IMR-90 (cell line): Measurements from ENCODE around the gene CDC45. TPM values are rescaled to one million over a fixed set of nuclear protein-coding genes. Genes with fewer than 3 reads are reported as not detected.

Experiments
- ATAC-seq: fragments of 200-7000 bp; cut with Tn5 transposase; 2 replicates; pipeline ENCODE4 v1.9.1; 2020; ENCODE audit warnings: low read depth, mild to moderate bottlenecking, moderate library complexity
- BruUV-seq: library from RNA; stranded (reverse); fragments of 400-500 nt; replicated peaks from 2 replicates; lab custom pipeline; 2021; lab: Mats Ljungman, UMichigan
- CTCF ChIA-PET: fragments of 300-600 bp; formaldehyde crosslinking; extraction: SDS; loops from one replicate; lab custom pipeline; 2021; ENCODE audit warnings: antibody characterized with exemption; lab: Yijun Ruan, JAX
- POLR2A ChIA-PET: fragments of 300-600 bp; sonication (Branson Sonifier 250); formaldehyde crosslinking; loops from one replicate; lab custom pipeline; 2022; ENCODE audit warnings: antibody characterized with exemption; ENCODE audit not compliant: unreplicated experiment; lab: Charles Lee
- DNase-seq: peaks from one replicate; pipeline ENCODE4 v3.0.0; 2013
- H2AFZ ChIP-seq: replicated peaks from 2 replicates; pipeline ENCODE3; 2013; ENCODE audit warnings: low read length, mild to moderate bottlenecking; ENCODE audit not compliant: poor library complexity
- H2AK5ac ChIP-seq: 2 replicates; pipeline ENCODE4 v1.6.1; 2013; ENCODE audit warnings: low read depth, low read length, inconsistent platforms
- H2AK9ac ChIP-seq: replicated peaks from 2 replicates; pipeline ENCODE3; 2013; ENCODE audit warnings: mild to moderate bottlenecking, low read depth, low read length, moderate library complexity; ENCODE audit not compliant: poor library complexity
- H2BK120ac ChIP-seq: 2 replicates; pipeline ENCODE4 v1.6.1; 2013; ENCODE audit warnings: low read depth, low read length, inconsistent platforms
- H2BK15ac ChIP-seq: 3 replicates; pipeline ENCODE4 v1.6.1; 2013; ENCODE audit warnings: low read depth, low read length, inconsistent platforms
- H2BK20ac ChIP-seq: 2 replicates; pipeline ENCODE4 v1.6.1; 2013; ENCODE audit warnings: low read depth, mild to moderate bottlenecking, inconsistent platforms, low read length, moderate library complexity
- H2BK5ac ChIP-seq: 2 replicates; pipeline ENCODE4 v1.6.1; 2013; ENCODE audit warnings: mild to moderate bottlenecking, low read depth, low read length, inconsistent platforms; ENCODE audit not compliant: poor library complexity, severe bottlenecking
- H3K14ac ChIP-seq: replicated peaks from 2 replicates; pipeline ENCODE4 v1.6.1; 2013; ENCODE audit warnings: low read depth, low read length, inconsistent platforms
- H3K18ac ChIP-seq: 2 replicates; pipeline ENCODE4 v1.6.1; 2013; ENCODE audit warnings: low read depth, low read length, control low read depth
- H3K23ac ChIP-seq: 2 replicates; pipeline ENCODE4 v1.6.1; 2013; ENCODE audit warnings: low read depth, low read length, inconsistent platforms
- H3K27ac ChIP-seq: 2 replicates; pipeline ENCODE4 v1.5.1; 2013; ENCODE audit warnings: mild to moderate bottlenecking, control low read depth, low read length; ENCODE audit not compliant: insufficient read depth
- H3K27me3 ChIP-seq: 2 replicates; pipeline ENCODE4 v1.6.1; 2013; ENCODE audit warnings: low read length; ENCODE audit not compliant: control insufficient read depth, insufficient read depth
- H3K36me3 ChIP-seq: 2 replicates; pipeline ENCODE4 v1.6.1; 2013; ENCODE audit warnings: low read length, mixed read lengths; ENCODE audit not compliant: control insufficient read depth, insufficient read depth
- H3K4ac ChIP-seq: 2 replicates; pipeline ENCODE4 v1.6.1; 2013; ENCODE audit warnings: low read depth, low read length, inconsistent platforms
- H3K4me1 ChIP-seq: 2 replicates; pipeline ENCODE4 v1.6.1; 2013; ENCODE audit warnings: low read length, mixed read lengths; ENCODE audit not compliant: control insufficient read depth, insufficient read depth
- H3K4me2 ChIP-seq: 2 replicates; pipeline ENCODE4 v1.6.1; 2013; ENCODE audit warnings: low read depth, mild to moderate bottlenecking, control low read depth, low read length, moderate library complexity
- H3K4me3 ChIP-seq: 2 replicates; pipeline ENCODE4 v1.5.1; 2013; ENCODE audit warnings: low read depth, mild to moderate bottlenecking, control low read depth, low read length, moderate library complexity; ENCODE audit not compliant: insufficient read depth
- H3K56ac ChIP-seq: 2 replicates; pipeline ENCODE4 v1.6.1; 2013; ENCODE audit warnings: low read length, inconsistent platforms; ENCODE audit not compliant: insufficient read depth; ENCODE audit errors: extremely low read depth
- H3K79me1 ChIP-seq, 2 experiments: 2 replicates each; pipeline ENCODE4 v1.6.1; 2013; ENCODE audit warnings: low read length in 2 of 2, inconsistent platforms in 1 of 2, low read depth in 1 of 2
- H3K9ac ChIP-seq: 2 replicates; pipeline ENCODE4 v1.6.1; 2013; ENCODE audit warnings: low read depth, low read length, control low read depth
- H3K9me1 ChIP-seq: 2 replicates; pipeline ENCODE4 v1.6.1; 2013; ENCODE audit warnings: low read length, inconsistent platforms; ENCODE audit not compliant: insufficient read depth
- H3K9me3 ChIP-seq: 2 replicates; pipeline ENCODE4 v1.6.1; 2013; ENCODE audit warnings: low read length; ENCODE audit not compliant: control insufficient read depth, insufficient read depth
- H4K20me1 ChIP-seq: 2 replicates; pipeline ENCODE4 v1.6.1; 2013; ENCODE audit warnings: low read length, inconsistent platforms; ENCODE audit not compliant: insufficient read depth
- H4K5ac ChIP-seq: 2 replicates; pipeline ENCODE4 v1.6.1; 2013; ENCODE audit warnings: mild to moderate bottlenecking, low read depth, low read length, control low read depth
- H4K8ac ChIP-seq, 2 experiments: 2 replicates each; pipeline ENCODE4 v1.6.1; 2013; ENCODE audit warnings: low read depth in 2 of 2, low read length in 2 of 2, control low read depth in 1 of 2, inconsistent platforms in 1 of 2
- H4K91ac ChIP-seq: 2 replicates; pipeline ENCODE4 v1.6.1; 2013; ENCODE audit warnings: low read depth, low read length, inconsistent platforms; ENCODE audit not compliant: insufficient read depth
- BHLHE40 ChIP-seq: fragments of 150-350 bp; IDR thresholded peaks from 2 replicates; pipeline ENCODE4 v1.6.1; 2016; ENCODE audit warnings: mild to moderate bottlenecking, low read depth, low read length
- CEBPB ChIP-seq: IDR thresholded peaks from 2 replicates; pipeline ENCODE4 v1.6.1; 2012; ENCODE audit warnings: low read depth, low read length, improper control_type of control experiment
- CHD1 ChIP-seq: IDR thresholded peaks from 2 replicates; pipeline ENCODE4 v1.6.1; 2012; ENCODE audit warnings: low read depth, low read length, improper control_type of control experiment
- FOS ChIP-seq: fragments of 150-350 bp; IDR thresholded peaks from 2 replicates; pipeline ENCODE4 v1.6.1; 2016; ENCODE audit warnings: low read depth, low read length
- MAFK ChIP-seq: IDR thresholded peaks from 2 replicates; pipeline ENCODE4 v1.6.1; 2012; ENCODE audit warnings: low read depth, low read length, improper control_type of control experiment
- MAZ ChIP-seq: IDR thresholded peaks from 2 replicates; pipeline ENCODE4 v1.6.1; 2012; ENCODE audit warnings: low read depth, mild to moderate bottlenecking, low read length, improper control_type of control experiment, moderate library complexity, borderline replicate concordance
- MXI1 ChIP-seq: IDR thresholded peaks from 2 replicates; pipeline ENCODE4 v1.6.1; 2012; ENCODE audit warnings: low read depth, mild to moderate bottlenecking, low read length, moderate library complexity, borderline replicate concordance
- NFE2L2 ChIP-seq: fragments of 150-350 bp; IDR thresholded peaks from 2 replicates; pipeline ENCODE4 v1.6.1; 2016; ENCODE audit warnings: low read depth, mild to moderate bottlenecking, low read length
- POLR2A ChIP-seq: IDR thresholded peaks from 2 replicates; pipeline ENCODE4 v1.6.1; 2012; ENCODE audit warnings: mild to moderate bottlenecking, low read depth, low read length
- RAD21 ChIP-seq: IDR thresholded peaks from 2 replicates; pipeline ENCODE4 v1.6.1; 2012; ENCODE audit warnings: low read length, improper control_type of control experiment
- RCOR1 ChIP-seq: IDR thresholded peaks from 2 replicates; pipeline ENCODE4 v1.6.1; 2012; ENCODE audit warnings: mild to moderate bottlenecking, low read length, improper control_type of control experiment; ENCODE audit not compliant: insufficient replicate concordance
- RFX5 ChIP-seq: IDR thresholded peaks from 2 replicates; pipeline ENCODE4 v1.8.0; 2012; ENCODE audit warnings: low read depth, mild to moderate bottlenecking, low read length, moderate library complexity
- SMC3 ChIP-seq: fragments of 150-350 bp; IDR thresholded peaks from 2 replicates; pipeline ENCODE4 v1.6.1; 2016; ENCODE audit warnings: low read depth, mild to moderate bottlenecking, antibody characterized with exemption, low read length, moderate library complexity
- WGBS, 2 experiments: methylation state at CpG; one replicate each; pipeline versions ENCODE4 v1.1.5 to v1.1.7; 2013; ENCODE audit warnings: missing lambda C conversion rate in 2 of 2; ENCODE audit not compliant: insufficient read length in 1 of 2; ENCODE audit errors: extremely low coverage in 2 of 2; 5-methylcytosine and 5-hydroxymethylcytosine counted together
- dilution Hi-C: fragments of 300-500 bp; cut with HindIII; formaldehyde crosslinking; loops from one replicate; pipeline ENCODE4 v1.14.3; 2018; ENCODE audit warnings: low sequenced_read_pairs; ENCODE audit not compliant: unreplicated experiment
- in situ Hi-C: fragments of 300-500 bp; cut with MboI; formaldehyde crosslinking; loops from 3 replicates; pipeline ENCODE4 v1.14.3; 2019; ENCODE audit warnings: low sequenced_read_pairs, inconsistent platforms, mixed read lengths
- intact Hi-C: fragments of 100-400 bp; cut with micrococcal nuclease; formaldehyde crosslinking; loops from 2 replicates; pipeline ENCODE4 v1.10.0; 2022
- polyA plus RNA-seq, 3 experiments: library from polyadenylated mRNA; depleted of rRNA; stranded (reverse); fragments of >200 nt; gene quantifications; 2 replicates each; pipeline ENCODE4 v1.2.3, GENCODE V29; 2012; ENCODE audit warnings: low replicate concordance in 1 of 3
- total RNA-seq: library from RNA; depleted of rRNA; stranded (reverse); fragments of >200 nt; gene quantifications from 2 replicates; pipeline ENCODE4 v1.2.3, GENCODE V29; 2012
- TF ChIP-seq, protein P1 (sequence below): fragments of 150-350 bp; IDR thresholded peaks from 2 replicates; pipeline ENCODE4 v1.6.1; 2017; ENCODE audit warnings: mild to moderate bottlenecking, antibody characterized with exemption, low read length, low read depth
- TF ChIP-seq, protein P2 (sequence below): conservative IDR thresholded peaks from 2 replicates; pipeline ENCODE4 v1.5.1; 2012; ENCODE audit warnings: mild to moderate bottlenecking, low read depth, low read length, improper control_type of control experiment
- TF ChIP-seq, protein P3 (sequence below): fragments of 150-350 bp; IDR thresholded peaks from 2 replicates; pipeline ENCODE4 v1.6.1; 2016; ENCODE audit warnings: low read depth, mild to moderate bottlenecking, low read length, moderate library complexity, borderline replicate concordance

Gene CDC45
- total and polyA plus RNA-seq, 2 of the 4 experiments (the other 2 are of a cell fraction) = 22.7 to 44.6 TPM

DNA sequence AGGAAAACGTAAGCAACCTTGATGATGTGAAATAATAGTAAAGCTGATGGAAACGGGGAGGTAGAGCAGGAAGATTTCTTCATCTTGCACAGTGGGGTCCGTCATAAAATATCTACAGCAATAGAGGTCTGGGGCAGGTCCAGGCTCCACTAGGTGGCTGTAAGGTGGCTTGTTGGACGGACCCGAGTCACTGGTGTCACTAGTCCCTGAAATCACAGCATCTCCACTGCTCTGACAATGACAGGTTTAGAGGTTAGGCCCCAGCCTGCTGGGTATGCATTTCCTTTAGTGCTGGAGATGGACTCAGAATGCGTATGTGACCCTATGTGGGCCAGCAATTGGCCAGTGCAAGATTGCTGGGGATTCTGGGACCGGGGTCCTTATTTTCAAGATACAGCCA is 69.7 kb downstream of the CDC45 start:
- Histone ChIP-seq H3K18ac (no peak overlapping the region), H3K14ac (no peak overlapping the region), H4K5ac (no peak overlapping the region), H4K8ac (no peak overlapping the region), H3K56ac (no peak overlapping the region), H3K9me3 (peaks cover 2% of the 10 kb centered on the region; the same call in 1 of the 2 replicates), H3K9ac (no peak overlapping the region), H3K27me3 (peaks cover 6% of the 10 kb centered on the region; the same call in 1 of the 2 replicates), H2BK5ac (no peak overlapping the region), H3K4me2 (no peak overlapping the region), H3K4me1 (no peaks in the 10 kb centered on the region), H3K79me1 (no peaks in the 10 kb centered on the region), H2AK9ac (no peak overlapping the region), H4K20me1 (no peaks in the 10 kb centered on the region), H3K4ac (no peak overlapping the region), H2BK120ac (no peak overlapping the region), H4K91ac (no peak overlapping the region), H3K4me3 (no peak overlapping the region), H3K36me3 (no peaks in the 10 kb centered on the region), H2AK5ac (no peak overlapping the region), H3K9me1 (no peaks in the 10 kb centered on the region), H3K27ac (no peak overlapping the region), H3K23ac (no peak overlapping the region), H2BK15ac (no peak overlapping the region), H2BK20ac (no peak overlapping the region), H2AFZ (no peak overlapping the region)
- in situ Hi-C loops = no loop called here
- intact Hi-C loops = no loop called here
- no peak for TF ChIP-seq CEBPB
- no peak for TF ChIP-seq MAZ
- TF ChIP-seq RFX5 = no peak
- TF ChIP-seq RCOR1 = no peak
- TF ChIP-seq SMC3 = no peak
- TF ChIP-seq, protein P1, sequence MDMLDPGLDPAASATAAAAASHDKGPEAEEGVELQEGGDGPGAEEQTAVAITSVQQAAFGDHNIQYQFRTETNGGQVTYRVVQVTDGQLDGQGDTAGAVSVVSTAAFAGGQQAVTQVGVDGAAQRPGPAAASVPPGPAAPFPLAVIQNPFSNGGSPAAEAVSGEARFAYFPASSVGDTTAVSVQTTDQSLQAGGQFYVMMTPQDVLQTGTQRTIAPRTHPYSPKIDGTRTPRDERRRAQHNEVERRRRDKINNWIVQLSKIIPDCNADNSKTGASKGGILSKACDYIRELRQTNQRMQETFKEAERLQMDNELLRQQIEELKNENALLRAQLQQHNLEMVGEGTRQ = no peak
- no peak for TF ChIP-seq MAFK
- no peak for TF ChIP-seq BHLHE40
- no peak for TF ChIP-seq POLR2A
- TF ChIP-seq FOS = no peak
- no peak for TF ChIP-seq MXI1
- no peak for TF ChIP-seq CHD1
- TF ChIP-seq, protein P2, sequence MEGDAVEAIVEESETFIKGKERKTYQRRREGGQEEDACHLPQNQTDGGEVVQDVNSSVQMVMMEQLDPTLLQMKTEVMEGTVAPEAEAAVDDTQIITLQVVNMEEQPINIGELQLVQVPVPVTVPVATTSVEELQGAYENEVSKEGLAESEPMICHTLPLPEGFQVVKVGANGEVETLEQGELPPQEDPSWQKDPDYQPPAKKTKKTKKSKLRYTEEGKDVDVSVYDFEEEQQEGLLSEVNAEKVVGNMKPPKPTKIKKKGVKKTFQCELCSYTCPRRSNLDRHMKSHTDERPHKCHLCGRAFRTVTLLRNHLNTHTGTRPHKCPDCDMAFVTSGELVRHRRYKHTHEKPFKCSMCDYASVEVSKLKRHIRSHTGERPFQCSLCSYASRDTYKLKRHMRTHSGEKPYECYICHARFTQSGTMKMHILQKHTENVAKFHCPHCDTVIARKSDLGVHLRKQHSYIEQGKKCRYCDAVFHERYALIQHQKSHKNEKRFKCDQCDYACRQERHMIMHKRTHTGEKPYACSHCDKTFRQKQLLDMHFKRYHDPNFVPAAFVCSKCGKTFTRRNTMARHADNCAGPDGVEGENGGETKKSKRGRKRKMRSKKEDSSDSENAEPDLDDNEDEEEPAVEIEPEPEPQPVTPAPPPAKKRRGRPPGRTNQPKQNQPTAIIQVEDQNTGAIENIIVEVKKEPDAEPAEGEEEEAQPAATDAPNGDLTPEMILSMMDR = no peak
- TF ChIP-seq, protein P3, sequence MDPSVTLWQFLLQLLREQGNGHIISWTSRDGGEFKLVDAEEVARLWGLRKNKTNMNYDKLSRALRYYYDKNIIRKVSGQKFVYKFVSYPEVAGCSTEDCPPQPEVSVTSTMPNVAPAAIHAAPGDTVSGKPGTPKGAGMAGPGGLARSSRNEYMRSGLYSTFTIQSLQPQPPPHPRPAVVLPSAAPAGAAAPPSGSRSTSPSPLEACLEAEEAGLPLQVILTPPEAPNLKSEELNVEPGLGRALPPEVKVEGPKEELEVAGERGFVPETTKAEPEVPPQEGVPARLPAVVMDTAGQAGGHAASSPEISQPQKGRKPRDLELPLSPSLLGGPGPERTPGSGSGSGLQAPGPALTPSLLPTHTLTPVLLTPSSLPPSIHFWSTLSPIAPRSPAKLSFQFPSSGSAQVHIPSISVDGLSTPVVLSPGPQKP = no peak
- no peak for TF ChIP-seq NFE2L2
- no peak for TF ChIP-seq RAD21
- dilution Hi-C loops = no loop called here
- no TSS peak for BruUV-seq
- ATAC-seq (no peak), DNase-seq (no peak)
- ChIA-PET CTCF (no interaction called here), POLR2A (no interaction called here)
- WGBS, 2 experiments = 48% methylated on average over 2 of the region's 7 CpGs; no CpG with 5 or more reads in 1 of the 2 experiments
